Uterus (tissue), 2 donors: Measurements from ENCODE around the gene NAE1.

Experiments used
- POLR2A ChIP-seq, 2 donors: fragments of 450-650 bp; IDR thresholded peaks; one replicate each; pipeline ENCODE4 v1.6.1; 2016; ENCODE audit warnings: antibody characterized with exemption in 2 of 2, mild to moderate bottlenecking in 1 of 2, moderate library complexity in 1 of 2
- TF ChIP-seq, protein P1 (sequence below), 4 experiments: fragments of 200-600 bp in 2 of 4; fragments of 450-650 bp in 2 of 4; sonication (generic) in 2 of 4; IDR thresholded peaks; one replicate each; pipeline ENCODE4 v1.5.1; 2016 to 2019; ENCODE audit warnings: antibody characterized with exemption in 4 of 4, mild to moderate bottlenecking in 2 of 4, moderate library complexity in 1 of 4

DNA sequence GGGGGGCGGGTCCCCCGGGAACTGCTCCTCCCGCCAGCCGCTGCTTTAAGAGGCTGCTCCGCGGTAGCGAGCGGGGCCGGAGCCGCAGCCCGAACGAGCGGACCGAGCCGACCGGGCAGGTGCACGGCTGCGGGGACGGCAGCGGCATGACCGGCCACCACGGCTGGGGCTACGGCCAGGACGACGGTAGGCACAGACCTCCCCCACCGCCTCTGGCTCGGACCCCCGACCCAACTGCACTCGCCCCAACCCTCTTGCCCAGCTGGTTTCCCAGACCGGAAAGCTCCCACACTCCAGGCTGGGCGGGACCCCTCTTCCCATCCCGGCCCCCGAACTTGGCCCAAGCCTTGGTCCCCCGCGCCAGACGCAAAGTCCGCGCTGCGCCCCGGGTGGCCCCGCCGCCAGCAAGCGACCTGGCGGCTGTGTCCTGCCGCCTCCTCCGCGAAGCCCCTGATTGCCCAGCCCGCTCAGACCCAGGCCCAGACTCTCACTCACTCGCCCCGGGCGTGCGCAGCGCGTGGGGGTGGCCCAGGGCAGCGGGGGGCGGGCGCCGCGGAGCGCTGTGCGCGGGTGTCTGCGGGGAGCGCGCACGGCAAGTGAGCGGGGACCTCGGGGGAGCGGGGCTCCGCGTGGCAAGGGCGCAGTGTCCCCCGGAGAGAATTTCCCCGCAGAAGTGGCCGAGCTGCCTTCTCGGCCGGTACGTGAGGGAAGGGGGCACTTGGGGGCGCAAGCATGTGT, 13.7 kb upstream of the NAE1 start, which contains the start of gene CA7:
- no peak for TF ChIP-seq POLR2A (IDR thresholded peaks at IDR 0.05)
- TF ChIP-seq, protein P1, sequence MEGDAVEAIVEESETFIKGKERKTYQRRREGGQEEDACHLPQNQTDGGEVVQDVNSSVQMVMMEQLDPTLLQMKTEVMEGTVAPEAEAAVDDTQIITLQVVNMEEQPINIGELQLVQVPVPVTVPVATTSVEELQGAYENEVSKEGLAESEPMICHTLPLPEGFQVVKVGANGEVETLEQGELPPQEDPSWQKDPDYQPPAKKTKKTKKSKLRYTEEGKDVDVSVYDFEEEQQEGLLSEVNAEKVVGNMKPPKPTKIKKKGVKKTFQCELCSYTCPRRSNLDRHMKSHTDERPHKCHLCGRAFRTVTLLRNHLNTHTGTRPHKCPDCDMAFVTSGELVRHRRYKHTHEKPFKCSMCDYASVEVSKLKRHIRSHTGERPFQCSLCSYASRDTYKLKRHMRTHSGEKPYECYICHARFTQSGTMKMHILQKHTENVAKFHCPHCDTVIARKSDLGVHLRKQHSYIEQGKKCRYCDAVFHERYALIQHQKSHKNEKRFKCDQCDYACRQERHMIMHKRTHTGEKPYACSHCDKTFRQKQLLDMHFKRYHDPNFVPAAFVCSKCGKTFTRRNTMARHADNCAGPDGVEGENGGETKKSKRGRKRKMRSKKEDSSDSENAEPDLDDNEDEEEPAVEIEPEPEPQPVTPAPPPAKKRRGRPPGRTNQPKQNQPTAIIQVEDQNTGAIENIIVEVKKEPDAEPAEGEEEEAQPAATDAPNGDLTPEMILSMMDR (IDR thresholded peaks at IDR 0.05) = no peak
